GM18517 (cell line): ENCODE measurements around the gene LRRC72.
"Not testable (repeated sequence)": the region's sequence is repeated elsewhere in the genome, so short reads cannot be mapped to it uniquely, and the experiment has no call there.

Experiments
- ATAC-seq: cut with Tn5 transposase; IDR thresholded peaks from one replicate; pipeline ENCODE4 v1.9.1; 2021; ENCODE audit warnings: mild to moderate bottlenecking, moderate library complexity; ENCODE audit not compliant: unreplicated experiment

The LRRC72 gene

GRCh38 chr7:16526742-16527540 is at the start of gene LRRC72:
LRRC72 (plus strand) TSS chr7:16526825; CDS start chr7:16526953, 128 bp downstream.
- no peak for ATAC-seq

- ATAC-seq: no peak
Observed at GRCh38 chr7:16479161-16479560, 47.5 kb upstream of the LRRC72 start.

- no peak for ATAC-seq
Observed at GRCh38 chr7:16479591-16479990, 47.0 kb upstream of the LRRC72 start.

- no peak for ATAC-seq
Observed at GRCh38 chr7:16484453-16485158, 42.0 kb upstream of the LRRC72 start.

GRCh38 chr7:16491148-16491547 is 35.5 kb upstream of the LRRC72 start:
- ATAC-seq: no peak

- ATAC-seq: no peak
Observed at GRCh38 chr7:16492513-16493062, 34.0 kb upstream of the LRRC72 start.

GRCh38 chr7:16493266-16493665 is 33.4 kb upstream of the LRRC72 start:
- ATAC-seq: no peak

GRCh38 chr7:16494551-16494950 is 32.1 kb upstream of the LRRC72 start:
- no peak for ATAC-seq

- ATAC-seq: no peak
Observed at GRCh38 chr7:16494955-16495719, 31.5 kb upstream of the LRRC72 start.

- no peak for ATAC-seq
Observed at GRCh38 chr7:16498122-16498521, 28.5 kb upstream of the LRRC72 start.

- ATAC-seq: no peak
Observed at GRCh38 chr7:16502303-16502702, 24.3 kb upstream of the LRRC72 start.

GRCh38 chr7:16504019-16504418 is 22.6 kb upstream of the LRRC72 start:
- no peak for ATAC-seq

- not testable (repeated sequence) for ATAC-seq
Observed at GRCh38 chr7:16506422-16506821, 20.2 kb upstream of the LRRC72 start.

- ATAC-seq: no peak
Observed at GRCh38 chr7:16509829-16510228, 16.8 kb upstream of the LRRC72 start.

- no peak for ATAC-seq
Observed at GRCh38 chr7:16511314-16511713, 15.3 kb upstream of the LRRC72 start.

- no peak for ATAC-seq
Observed at GRCh38 chr7:16512097-16512496, 14.5 kb upstream of the LRRC72 start.

GRCh38 chr7:16514271-16514670 is 12.4 kb upstream of the LRRC72 start:
- ATAC-seq: no peak

- no peak for ATAC-seq
Observed at GRCh38 chr7:16514729-16515128, 11.9 kb upstream of the LRRC72 start.

- no peak for ATAC-seq
Observed at GRCh38 chr7:16515785-16516685, 10.6 kb upstream of the LRRC72 start.

- not testable (repeated sequence) for ATAC-seq
Observed at GRCh38 chr7:16519985-16520384, 6.6 kb upstream of the LRRC72 start.
